Fibroblast of upper back skin (primary cell): ENCODE data around the gene ITGA4.

Source experiments
- DNase-seq: peaks from one replicate; pipeline ENCODE4 v3.0.0-alpha.2; 2013

Gene ITGA4

DNA sequence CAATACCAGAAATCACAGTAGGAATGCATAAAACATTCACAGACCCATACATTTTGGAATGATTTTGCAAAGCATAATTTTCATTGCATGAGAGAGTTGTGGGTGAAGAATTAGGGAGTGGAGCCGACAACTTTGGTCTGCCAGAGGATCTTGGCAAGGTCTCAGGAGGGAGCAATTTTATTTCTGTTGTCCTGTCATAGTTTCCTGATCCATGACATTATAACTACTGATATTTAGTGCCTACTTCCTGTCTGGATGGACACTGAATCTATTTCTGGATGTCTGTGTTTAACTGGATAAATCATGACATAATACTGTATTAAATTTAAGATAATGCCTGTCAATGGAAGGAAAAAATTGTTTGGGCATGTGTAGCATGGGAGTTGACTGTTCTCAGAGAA, 2.4 kb downstream of the ITGA4 start:
- DNase-seq = peak; percentile 63

DNA sequence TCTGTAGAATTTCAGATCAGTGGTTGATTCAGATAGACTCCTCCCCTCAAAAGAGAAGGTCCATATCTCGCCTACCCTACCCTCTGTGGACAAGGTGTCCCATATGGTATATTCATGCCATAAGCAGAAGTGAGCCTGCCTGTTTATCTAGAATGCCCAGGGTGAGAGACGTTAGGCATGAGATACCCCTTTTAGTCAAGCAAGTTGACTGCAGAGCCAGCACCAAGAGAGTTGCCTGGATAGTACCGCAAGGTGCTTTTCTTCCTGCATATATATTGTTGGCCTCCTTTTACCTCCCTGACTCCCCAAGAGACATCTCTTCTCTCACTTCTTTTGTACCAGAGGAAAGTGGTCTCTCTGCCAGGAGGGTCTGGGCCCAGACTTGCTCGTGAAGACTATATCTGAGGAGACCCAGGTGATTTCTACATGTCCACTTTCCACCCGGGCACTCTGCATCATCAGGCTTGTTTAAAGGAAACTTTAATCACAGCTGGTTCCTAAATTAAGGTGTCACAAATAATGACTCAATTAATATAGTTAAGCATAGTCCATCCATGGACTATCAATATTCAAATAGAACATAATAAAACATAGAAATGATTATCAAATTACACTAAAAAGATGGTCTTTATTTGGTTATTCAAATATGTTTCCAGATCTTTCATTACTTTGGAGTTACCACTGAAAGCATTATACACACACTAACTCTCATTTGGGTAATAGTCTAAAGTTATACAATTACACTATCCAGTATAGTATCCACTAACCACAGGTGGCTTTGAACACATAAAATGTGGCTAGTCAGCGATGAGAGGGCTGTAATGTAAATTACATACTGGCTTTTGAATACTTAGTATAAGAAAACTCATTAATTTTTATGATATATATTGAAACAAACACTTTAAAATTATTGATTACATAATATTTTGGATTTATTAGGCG, 4.1 kb downstream of the ITGA4 start:
- no peak for DNase-seq

DNA sequence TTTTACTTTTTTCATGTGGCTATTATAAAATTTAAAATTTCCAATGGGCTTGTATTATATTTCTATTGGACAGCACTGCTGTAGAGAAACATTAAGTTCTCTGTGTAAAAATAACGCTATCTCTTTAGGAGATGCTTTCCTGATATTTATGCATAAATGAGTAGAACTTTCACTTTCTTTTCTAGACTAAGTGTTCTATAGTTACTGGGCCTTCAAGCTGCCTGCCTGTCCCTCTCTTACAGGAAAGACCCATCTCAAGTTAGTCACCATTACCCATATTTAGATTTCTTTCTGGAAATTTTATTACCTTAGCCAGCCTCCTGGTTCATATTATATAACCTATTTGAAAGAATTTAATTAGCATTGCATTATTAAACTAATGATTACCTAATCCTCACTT, 4.8 kb downstream of the ITGA4 start:
- no peak for DNase-seq

DNA sequence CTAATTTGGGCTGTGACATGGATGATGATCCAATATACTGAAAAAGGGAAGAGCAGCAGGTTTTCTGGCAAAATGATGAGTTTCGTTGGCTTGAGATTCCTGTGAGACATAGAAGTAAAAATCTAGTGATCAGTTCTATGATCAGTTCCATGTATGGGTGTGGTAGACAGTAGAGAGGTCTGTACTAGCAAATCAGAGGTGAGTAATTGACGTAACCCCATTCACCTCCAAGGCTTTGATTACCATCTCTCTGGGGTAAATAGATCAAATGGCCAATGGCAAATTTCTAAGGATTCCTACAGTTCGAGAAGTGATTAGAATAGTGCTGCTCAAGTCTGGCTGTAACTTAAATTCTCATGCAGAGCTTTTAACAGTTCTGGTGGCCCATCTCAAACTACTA, 6.4 kb downstream of the ITGA4 start:
- no peak for DNase-seq

DNA sequence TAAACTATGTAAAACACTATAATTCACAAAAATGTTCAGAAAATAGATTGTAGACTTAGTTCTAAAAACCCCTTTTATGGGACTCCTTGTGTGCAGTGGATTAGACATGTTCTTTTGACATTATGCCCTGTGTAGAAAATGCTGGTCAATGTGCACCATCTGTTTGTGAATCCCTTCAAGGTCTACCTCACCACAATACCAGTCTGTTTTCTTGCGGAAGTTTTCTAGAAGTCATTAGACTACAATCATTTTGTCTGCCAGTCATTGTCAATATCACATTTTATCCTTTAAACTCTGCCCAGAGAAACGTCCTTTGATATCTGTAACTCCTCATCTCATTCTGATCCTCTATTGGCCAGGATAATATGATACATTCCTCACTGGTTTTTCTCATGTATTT, 7.8 kb downstream of the ITGA4 start:
- DNase-seq = no peak

DNA sequence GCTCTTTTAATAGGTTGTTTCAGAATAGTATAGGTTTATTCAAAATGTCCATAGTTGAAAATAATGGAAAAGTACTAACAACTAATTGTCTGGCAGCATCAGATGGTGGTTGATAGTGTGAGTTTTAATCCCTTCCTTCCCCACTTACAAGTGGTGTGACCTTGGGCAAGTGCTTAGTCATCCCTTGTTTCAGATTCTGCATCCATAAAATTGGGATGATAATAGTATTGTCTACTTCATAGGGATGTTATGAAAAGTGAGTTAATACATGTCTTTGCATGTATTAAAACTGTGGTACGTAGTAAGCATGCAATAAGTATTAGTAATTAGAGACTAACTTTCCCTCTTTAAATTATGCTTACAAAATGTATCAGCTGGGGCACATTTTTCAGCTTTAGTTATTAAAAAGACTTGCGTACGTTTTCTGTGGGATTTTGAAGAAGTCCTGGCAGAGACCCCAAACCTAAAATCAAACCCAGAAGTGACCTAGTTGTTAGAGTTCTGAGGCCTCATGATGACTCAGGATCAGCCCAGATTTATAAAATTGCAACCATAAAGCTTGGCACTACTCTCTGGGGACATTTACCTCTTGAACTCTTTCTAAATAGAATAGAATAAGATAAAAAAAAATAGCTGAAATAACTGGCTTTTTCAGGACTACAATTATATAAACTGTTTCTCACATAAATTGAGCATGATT, 8.6 kb downstream of the ITGA4 start:
- peak; percentile 92 for DNase-seq

DNA sequence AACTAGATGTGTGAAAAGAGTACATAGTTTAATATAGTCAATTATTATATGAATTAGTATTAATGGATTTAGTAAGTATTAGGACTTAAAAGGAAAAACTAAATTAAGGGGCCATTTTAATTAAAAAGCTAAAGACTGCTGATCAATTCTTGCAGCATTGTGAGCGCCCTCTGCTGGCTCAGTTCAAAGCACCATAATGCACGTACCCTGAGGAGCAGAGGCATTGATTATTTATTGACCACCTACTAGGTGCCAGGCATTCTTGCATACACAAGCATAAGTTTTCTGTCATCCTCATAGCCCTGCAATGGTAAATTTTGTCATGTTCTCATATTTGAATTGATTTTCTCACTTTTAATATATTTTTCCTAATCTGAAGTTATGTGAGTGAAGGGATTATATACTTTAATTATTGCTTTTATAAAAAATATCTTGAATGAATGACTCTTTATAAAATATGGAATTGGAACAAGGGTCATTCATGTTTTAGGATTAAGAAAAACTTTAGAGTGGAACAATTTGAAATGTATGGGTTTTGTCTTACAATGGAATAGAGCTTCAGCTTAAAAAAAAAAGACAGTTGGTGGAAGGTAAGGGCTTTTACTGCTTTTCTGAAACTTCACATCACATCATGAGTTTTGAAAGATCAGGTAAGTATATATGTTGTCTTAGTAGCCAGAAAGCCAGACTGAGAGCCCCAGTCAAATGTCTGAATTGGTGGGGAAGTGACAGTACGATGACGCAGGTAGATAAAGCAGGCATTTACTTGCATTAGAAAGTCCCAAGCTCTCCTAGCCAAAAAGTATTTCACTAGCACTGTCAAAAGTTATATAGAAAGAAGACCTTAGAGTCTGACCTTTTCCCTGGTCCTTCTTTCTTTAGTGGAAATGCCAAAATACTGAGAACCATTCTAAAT, 9.7 kb downstream of the ITGA4 start:
- peak; percentile 49 for DNase-seq

DNA sequence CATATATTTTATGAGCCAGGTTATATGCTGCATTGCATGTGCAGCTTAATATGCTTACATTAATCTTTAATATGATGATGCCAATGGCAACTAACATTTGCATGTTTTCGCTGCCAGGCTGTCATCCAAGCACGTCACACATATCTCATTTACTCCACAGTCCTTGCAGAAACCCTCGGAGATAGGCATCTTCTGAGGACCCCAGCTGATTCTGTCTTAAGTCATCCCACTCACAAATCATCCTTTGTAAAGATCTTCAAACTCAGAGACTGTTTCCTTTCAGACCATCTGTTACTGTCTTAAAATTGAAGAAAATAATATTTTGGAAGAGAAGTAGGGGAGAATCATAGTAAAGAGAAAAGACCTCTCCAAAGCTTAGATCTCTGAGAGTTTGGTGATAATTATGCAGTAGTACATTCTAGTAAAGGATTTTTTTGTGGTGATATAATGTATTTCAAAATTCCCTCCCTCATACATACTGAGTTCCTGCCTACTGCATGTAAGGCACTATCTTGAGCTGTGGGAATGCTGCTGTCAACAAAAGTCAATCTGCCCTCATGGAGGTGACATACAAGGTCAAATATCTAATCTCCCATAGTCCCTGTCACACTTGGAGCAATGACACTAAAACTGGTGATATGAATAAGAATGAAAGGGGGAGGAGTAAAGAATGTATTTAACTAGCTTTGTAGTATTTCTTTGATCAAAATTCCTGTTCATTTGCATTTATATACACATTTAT, 11.0 kb downstream of the ITGA4 start:
- no peak for DNase-seq

DNA sequence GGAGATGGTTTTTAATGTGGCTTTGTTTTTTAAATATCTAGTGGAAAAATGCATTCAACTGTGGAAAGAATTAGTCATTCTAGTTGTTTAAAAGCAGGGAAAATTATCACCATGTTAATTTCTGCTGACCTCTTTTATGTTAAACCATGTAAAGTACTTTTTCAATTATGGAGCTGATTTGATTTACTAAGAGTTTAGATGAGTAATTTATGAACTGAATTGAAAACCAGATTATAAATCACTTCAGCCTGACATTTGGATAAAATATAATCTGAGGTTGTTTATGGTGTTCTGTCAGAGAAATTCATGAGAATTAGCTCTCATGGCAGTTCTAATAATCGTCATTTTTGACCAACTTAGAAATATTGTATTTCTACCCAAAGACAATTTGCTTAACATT, 11.6 kb downstream of the ITGA4 start:
- peak; percentile 21 for DNase-seq

DNA sequence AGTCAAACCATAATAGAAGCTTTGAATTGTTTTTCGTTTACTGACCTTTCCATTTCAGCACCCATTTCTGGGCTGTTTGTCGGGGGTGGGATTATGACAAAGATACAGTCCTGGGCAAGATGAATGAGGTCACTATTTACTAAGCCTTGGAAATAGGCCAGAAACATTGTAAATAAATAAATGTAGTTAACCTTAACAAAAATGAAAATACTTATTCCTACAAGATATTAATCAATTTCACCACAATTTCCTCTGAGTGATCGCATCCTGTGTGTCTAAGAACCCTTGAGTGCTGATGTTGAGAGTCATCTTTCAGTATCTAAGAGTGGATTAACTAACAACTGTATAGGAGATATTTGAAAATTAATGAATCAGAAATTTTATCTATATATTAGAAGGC, 14.0 kb downstream of the ITGA4 start:
- no peak for DNase-seq

DNA sequence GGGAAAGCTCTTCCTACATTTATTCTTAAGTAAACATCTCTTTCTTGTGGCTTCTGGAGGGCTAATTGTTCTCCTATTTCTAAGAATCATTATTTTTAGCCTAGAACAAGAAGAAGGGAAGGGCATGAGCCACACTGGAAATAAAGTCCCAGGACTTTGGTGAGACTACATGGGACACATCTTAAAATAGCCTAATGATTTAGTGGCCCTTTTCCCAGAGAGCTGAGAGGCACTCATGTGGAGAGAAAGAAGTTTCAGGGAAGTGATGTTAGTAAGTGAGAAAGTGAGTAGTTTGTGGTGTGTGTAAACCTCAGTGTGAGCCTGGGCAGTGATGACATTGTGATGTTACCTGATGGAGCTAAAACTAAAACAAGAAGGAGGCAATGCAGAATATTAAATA, 14.6 kb downstream of the ITGA4 start:
- no peak for DNase-seq

DNA sequence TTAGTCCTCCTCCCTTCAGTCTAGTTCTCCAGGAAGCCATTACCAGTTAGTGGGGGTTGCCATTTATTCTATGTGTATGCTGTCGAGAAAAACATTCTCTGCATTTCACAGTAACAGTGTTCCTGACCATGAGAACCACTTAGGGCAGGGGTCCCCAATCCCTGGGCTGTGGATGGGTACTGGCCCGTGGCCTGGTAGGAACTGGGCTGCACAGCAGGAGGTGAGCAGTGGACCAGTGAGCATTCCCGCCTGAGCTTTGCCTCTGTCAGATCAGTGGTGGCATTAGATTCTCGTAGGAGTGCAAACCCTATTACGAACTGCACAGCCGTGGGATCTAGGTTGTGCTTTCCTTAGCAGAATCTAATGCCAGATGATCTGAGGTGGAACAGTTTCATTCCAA, 15.8 kb downstream of the ITGA4 start:
- no peak for DNase-seq

DNA sequence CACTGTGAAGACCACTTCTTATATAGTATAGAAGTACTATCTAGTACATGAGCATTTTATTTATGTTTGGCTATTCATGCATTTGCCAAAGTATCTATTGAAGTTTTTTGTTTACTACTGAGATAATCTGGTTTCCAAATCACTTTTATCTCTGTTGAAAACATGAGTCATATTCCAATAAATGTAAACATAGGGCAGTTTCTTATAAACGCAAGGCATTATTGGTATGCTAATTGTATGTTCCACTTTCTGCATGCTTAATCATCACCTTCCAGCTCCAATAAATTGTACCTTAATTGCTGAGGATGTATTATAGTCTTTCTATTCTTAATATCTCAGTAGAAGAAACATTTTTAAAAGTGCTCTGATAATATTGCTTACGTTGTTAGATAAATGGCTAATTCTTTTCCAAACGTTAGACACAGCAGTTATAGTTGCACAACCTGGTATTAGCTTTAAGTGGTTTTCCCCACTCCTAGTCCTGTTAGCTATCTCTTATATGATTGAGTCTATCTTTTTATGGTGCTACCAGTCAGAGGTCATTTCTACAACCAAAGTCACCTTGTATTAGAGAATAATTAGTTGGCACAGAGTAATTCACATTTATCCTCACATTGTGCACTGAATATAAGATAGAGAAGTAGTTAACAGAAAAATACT, 17.2 kb downstream of the ITGA4 start:
- no peak for DNase-seq

DNA sequence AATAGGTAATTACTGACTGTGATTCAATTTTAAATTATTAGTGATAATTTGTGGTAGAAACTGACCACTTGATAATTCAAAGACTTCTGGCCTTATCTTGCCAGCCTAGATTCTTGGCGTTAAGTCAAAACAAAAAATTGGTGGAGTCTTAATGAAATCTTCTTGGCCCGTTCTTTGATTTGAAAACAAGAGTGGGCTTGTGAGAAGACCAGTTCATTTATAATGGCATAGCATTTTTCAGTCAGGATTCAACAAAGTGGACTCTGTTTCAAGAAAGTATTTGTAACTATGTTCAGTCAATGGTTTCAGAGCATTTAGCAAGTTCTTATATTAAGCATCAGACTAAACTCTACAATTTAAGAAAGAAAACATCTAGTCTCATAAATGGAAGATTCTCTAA, 26.0 kb downstream of the ITGA4 start:
- no peak for DNase-seq

DNA sequence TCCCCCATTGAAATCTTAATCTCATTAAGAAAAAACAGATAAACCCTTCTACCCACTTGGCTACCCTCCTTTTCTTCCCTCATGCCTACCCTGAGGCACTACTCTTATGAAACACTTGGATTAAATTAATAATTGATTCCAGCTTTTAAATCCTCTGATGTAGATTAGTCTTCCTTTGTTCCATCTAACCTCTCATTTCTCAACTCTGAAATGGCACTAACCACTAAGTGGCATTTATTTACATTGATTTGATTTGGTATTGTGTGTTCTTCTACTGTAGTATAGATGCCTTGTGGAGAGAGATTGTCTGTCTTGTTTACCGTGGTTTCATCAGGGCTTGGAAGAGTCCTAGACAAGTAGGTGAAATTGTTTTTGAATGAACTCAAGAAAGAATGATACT, 26.7 kb downstream of the ITGA4 start:
- DNase-seq = no peak

DNA sequence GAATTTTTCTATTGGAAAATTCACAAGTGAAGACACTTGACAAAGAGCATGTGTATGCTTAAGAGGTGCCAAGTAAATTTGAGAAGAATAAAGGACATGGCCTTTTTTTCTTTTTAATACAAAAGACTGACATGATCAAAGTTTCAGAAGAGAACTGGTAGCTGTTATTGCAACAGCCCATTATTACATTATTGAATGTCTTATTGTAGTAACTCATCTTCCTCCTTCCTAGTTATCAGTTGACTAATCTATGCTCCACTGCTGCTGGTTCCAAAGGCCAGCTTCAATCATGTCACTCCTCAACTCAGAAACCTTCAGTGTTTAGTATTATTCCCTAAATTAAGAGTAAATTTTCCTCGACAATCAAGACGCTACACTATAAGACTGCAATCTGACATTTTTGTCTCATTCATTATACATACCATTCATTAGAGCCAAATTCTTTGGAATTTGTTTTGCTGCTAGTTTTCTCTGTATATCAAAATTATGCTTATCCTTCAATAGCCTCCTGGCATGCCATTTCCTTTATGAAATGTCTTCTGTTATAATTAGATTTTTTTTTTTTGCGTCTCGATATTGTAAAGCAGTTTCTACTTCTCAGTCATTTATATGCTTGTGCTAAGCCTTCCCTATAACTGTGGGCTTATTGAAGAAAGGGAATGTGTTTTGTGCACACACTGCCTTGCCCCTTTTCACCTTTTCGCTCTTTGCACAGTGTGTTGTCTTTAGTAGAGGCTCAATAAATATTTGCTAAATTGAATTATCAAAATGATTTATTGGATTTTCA, 27.9 kb downstream of the ITGA4 start:
- DNase-seq = no peak

DNA sequence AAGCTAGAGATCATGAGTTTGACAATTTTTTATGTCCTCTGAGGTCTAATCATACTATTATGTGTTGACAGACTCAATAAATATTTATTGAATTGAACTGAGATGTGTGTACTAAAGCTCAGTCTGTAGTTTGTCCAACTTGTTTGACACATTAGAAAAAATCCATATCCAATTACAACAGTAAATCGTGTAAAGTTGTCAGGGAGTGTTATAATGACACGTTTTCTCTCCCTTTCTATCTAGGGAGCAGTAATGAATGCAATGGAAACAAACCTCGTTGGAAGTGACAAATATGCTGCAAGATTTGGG, 28.4 kb downstream of the ITGA4 start:
- no peak for DNase-seq

DNA sequence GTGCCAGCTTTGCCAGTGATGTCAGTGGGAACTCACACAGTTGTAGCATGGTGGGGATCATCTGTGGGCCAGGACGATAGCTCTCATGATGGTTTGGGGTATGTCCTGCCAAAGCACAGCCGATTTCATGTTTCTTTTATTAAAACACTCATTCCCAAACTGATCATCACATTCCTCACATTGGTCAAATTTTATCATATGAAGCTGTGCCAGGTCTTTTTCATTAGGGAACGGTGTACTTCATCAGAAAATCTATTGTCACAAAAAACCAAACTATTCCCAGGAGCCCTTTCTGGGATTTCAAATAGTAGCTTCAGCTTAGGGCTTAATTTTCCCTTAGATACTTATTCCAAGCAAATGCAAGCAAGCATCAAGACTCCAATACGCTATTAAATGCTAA, 42.0 kb downstream of the ITGA4 start:
- peak; percentile 4 for DNase-seq

DNA sequence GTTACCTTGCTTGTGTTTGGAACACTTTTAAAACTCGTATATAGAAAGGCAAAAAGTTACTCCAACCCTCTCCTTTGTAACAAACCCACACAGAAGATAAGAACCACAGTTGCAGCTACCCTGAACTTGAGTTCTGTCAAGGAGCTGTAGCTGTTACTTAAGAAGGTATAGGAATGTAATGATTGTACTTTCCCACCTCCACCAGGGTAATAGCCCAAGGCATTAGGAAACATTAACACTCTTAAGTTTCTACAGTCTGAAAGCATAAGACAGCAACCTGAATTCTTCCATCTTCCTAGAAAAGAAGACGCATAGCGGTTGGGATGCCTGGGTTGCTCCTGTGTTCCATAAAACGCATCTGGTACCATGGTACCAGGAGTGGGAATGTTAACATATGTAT, 43.0 kb downstream of the ITGA4 start:
- no peak for DNase-seq

DNA sequence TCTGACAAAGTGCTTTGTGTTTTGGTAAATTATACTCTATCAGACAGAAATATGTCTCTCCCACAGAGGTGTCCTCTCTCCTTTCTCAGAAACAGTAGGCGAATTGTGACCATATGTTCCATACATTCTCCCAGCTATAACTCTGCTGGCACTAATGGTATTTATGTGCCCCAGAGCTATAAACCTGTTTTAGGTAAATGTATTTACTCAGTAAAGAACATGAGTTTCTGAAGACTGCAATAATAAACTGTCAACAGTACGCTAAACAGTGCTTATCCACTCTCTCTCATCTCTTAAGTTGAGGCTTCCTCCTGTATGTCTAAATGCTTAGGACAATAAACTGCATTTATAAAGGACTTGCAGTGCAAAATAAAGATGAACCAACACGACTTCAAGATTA, 58.5 kb downstream of the ITGA4 start:
- DNase-seq = no peak

DNA sequence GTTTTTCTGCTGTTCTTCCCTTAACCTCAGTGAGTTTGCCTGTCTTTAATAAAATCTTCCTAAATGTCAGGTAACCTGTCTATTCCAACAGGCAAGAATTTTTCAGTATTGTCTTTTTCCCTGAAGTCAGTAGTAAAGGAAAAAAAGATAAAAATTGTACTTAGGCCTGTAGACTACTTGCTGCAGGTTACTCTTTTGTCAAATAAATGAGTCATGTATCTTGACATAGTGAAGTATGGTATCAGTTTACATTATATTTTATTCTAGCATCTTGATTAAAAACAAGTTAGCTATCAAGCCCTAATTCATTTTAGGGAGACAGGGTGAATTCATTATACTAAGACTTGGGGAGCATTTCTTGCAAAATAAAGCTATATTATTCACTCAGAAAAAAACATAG, 59.8 kb downstream of the ITGA4 start:
- no peak for DNase-seq
